ENCODE results near the gene RNF11.
"Not testable (repeated sequence)": the region's sequence is repeated elsewhere in the genome, so short reads cannot be mapped to it uniquely, and the experiment has no call there.

Gene RNF11

GRCh38 chr1:51235673-51236530 lies at the start of gene RNF11:
Gene RNF11, plus strand, starts transcription at chr1:51236273. Its CDS starts 484 bp downstream, at chr1:51236757.
- peak; percentile 83 to 96 for DNase-seq

- no peak for DNase-seq
These were observed 47.8 kb upstream of the RNF11 start for GRCh38 chr1:51188230-51188629.

- peak; percentile 48 to 76 for DNase-seq
These were observed 46.5 kb upstream of the RNF11 start for GRCh38 chr1:51189421-51190073.

- no peak for DNase-seq
These were observed 45.1 kb upstream of the RNF11 start for GRCh38 chr1:51190961-51191360.

- DNase-seq, result peak; percentile 49 to 76
These were observed 43.7 kb upstream of the RNF11 start for GRCh38 chr1:51192213-51192843.

GRCh38 chr1:51193564-51193963 lies 42.5 kb upstream of the RNF11 start:
- no peak for DNase-seq

GRCh38 chr1:51203121-51203873 lies 32.8 kb upstream of the RNF11 start:
- no peak for DNase-seq

GRCh38 chr1:51203874-51204245 lies 32.2 kb upstream of the RNF11 start:
- no peak for DNase-seq

GRCh38 chr1:51210055-51210454 lies 26.0 kb upstream of the RNF11 start:
- DNase-seq, result no peak

- DNase-seq, result no peak
These were observed 25.4 kb upstream of the RNF11 start for GRCh38 chr1:51210676-51211075.

GRCh38 chr1:51214615-51215131 lies 21.4 kb upstream of the RNF11 start:
- no peak for DNase-seq

- DNase-seq, result no peak
These were observed 20.9 kb upstream of the RNF11 start for GRCh38 chr1:51215169-51215568.

GRCh38 chr1:51216631-51217030 lies 19.4 kb upstream of the RNF11 start:
- no peak for DNase-seq

GRCh38 chr1:51217101-51217500 lies 19.0 kb upstream of the RNF11 start:
- DNase-seq, result no peak

GRCh38 chr1:51218570-51218969 lies 17.5 kb upstream of the RNF11 start:
- DNase-seq, result no peak

- no peak for DNase-seq
These were observed 17.1 kb upstream of the RNF11 start for GRCh38 chr1:51219022-51219421.

- DNase-seq, result not testable (repeated sequence)
These were observed 14.5 kb upstream of the RNF11 start for GRCh38 chr1:51221529-51221928.

- no peak for DNase-seq
These were observed 13.8 kb upstream of the RNF11 start for GRCh38 chr1:51222136-51222787.

GRCh38 chr1:51222809-51223208 lies 13.3 kb upstream of the RNF11 start:
- no peak for DNase-seq

- no peak for DNase-seq
These were observed 11.8 kb upstream of the RNF11 start for GRCh38 chr1:51224255-51224654.

- DNase-seq, result not testable (repeated sequence)
These were observed 8.7 kb upstream of the RNF11 start for GRCh38 chr1:51227231-51227960.

- not testable (repeated sequence) for DNase-seq
These were observed 7.6 kb upstream of the RNF11 start for GRCh38 chr1:51228471-51228870.

Measured in NCI-H446 (cell line).